GM12801 (cell line): Measurements from ENCODE around the gene TGFB1I1.

ENCODE experiments used
- CTCF ChIP-seq: IDR thresholded peaks from one replicate; pipeline ENCODE4 v1.5.1; 2011; ENCODE audit warnings: control low read depth; ENCODE audit not compliant: insufficient read length; ENCODE audit errors: extremely low read depth

TGFB1I1 gene

GRCh38 chr16:31480851-31481536 lies 9.0 kb downstream of the TGFB1I1 start:
- no peak for TF ChIP-seq CTCF

- no peak for TF ChIP-seq CTCF
These were observed 11.1 kb downstream of the TGFB1I1 start, which contains the start of gene SLC5A2 for GRCh38 chr16:31483081-31483480. TSS of gene SLC5A2 (plus strand) at chr16:31483123. CDS start at chr16:31483137, 14 bp downstream.

GRCh38 chr16:31484491-31485171 lies 12.7 kb downstream of the TGFB1I1 start:
- no peak for TF ChIP-seq CTCF

- no peak for TF ChIP-seq CTCF
These were observed 13.6 kb downstream of the TGFB1I1 start for GRCh38 chr16:31485571-31485970.

GRCh38 chr16:31486045-31486444 lies 14.1 kb downstream of the TGFB1I1 start:
- TF ChIP-seq CTCF: no peak

GRCh38 chr16:31487071-31487719 lies 15.2 kb downstream of the TGFB1I1 start:
- no peak for TF ChIP-seq CTCF

- TF ChIP-seq CTCF: no peak
These were observed 15.9 kb downstream of the TGFB1I1 start for GRCh38 chr16:31487720-31488467.
